Measurements from ENCODE around the gene PLCL1. TPM values are rescaled to one million over a fixed set of nuclear protein-coding genes. Genes with fewer than 3 reads are reported as not detected.

The PLCL1 gene
- total RNA-seq, 1 donor from 2014 or later, result 13.6 TPM

- no peaks in the 10 kb centered on the region for H3K9me3 Mint-ChIP-seq (ENCODE audit: unreplicated experiment)
- no peaks in the 10 kb centered on the region for H3K36me3 Mint-ChIP-seq (ENCODE audit: low read depth, unreplicated experiment)
- no peak for DNase-seq (ENCODE audit: low spot score)
- H3K4me3 Mint-ChIP-seq (ENCODE audit: unreplicated experiment), result no peak overlapping the region
- TF ChIP-seq, protein P1, sequence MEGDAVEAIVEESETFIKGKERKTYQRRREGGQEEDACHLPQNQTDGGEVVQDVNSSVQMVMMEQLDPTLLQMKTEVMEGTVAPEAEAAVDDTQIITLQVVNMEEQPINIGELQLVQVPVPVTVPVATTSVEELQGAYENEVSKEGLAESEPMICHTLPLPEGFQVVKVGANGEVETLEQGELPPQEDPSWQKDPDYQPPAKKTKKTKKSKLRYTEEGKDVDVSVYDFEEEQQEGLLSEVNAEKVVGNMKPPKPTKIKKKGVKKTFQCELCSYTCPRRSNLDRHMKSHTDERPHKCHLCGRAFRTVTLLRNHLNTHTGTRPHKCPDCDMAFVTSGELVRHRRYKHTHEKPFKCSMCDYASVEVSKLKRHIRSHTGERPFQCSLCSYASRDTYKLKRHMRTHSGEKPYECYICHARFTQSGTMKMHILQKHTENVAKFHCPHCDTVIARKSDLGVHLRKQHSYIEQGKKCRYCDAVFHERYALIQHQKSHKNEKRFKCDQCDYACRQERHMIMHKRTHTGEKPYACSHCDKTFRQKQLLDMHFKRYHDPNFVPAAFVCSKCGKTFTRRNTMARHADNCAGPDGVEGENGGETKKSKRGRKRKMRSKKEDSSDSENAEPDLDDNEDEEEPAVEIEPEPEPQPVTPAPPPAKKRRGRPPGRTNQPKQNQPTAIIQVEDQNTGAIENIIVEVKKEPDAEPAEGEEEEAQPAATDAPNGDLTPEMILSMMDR (IDR thresholded peaks at IDR 0.05; ENCODE audit: unreplicated experiment), result no peak
- no peak overlapping the region for H3K27ac Mint-ChIP-seq (ENCODE audit: unreplicated experiment)
- no peaks in the 10 kb centered on the region for H3K4me1 Mint-ChIP-seq (ENCODE audit: unreplicated experiment)
- no peaks in the 10 kb centered on the region for H3K27me3 Mint-ChIP-seq (ENCODE audit: unreplicated experiment)
These were observed 268.3 kb downstream of the PLCL1 start for GRCh38 chr2:198072655-198073054.

DNA sequence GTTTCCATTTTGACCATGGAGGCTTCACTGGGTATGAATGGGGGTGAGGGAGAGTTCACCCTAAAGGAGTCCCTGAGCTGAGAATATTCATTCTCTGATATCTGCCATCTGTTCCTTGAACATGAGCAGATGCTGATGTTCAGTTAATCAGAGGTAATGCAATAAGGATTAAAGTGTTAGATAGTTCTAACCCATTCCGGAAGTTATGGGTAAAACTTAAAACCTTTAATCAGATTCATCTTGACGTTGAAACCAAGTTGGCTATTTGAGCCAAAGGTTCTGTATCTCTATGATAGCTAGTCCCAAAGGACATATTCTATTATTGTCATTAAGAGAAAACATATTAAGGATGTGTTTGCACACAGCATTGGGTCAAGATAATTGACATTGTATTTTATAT lies 268.9 kb downstream of the PLCL1 start:
- Mint-ChIP-seq H3K27ac (ENCODE audit: unreplicated experiment) (no peak overlapping the region), H3K4me3 (ENCODE audit: unreplicated experiment) (no peak overlapping the region), H3K9me3 (ENCODE audit: unreplicated experiment) (no peaks in the 10 kb centered on the region), H3K4me1 (ENCODE audit: unreplicated experiment) (no peaks in the 10 kb centered on the region), H3K27me3 (ENCODE audit: unreplicated experiment) (no peaks in the 10 kb centered on the region), H3K36me3 (ENCODE audit: low read depth, unreplicated experiment) (no peaks in the 10 kb centered on the region)
- DNase-seq (ENCODE audit: low spot score), result no peak
- TF ChIP-seq, protein P1 (IDR thresholded peaks at IDR 0.05; ENCODE audit: unreplicated experiment), result no peak

DNA sequence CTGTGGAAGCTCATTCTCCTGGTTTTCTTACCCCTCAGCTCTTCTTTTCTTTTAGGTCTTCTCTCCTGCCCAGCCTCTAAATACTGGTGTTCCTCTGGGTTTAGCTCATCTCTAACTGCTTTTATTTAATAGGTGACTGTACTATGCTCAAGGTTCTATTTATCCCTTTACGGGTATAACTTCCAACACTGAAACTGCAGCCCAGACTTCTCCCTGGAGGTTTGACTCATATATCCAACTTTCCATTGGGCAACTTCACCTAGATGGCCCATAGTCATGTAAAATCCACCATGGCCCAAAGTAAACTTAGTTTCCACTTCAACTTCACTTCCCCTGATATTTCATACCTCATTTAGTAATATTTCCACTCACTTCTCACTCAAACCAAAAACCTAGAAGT lies 273.1 kb downstream of the PLCL1 start:
- Mint-ChIP-seq H3K9me3 (ENCODE audit: unreplicated experiment) (no peaks in the 10 kb centered on the region), H3K27ac (ENCODE audit: unreplicated experiment) (no peak overlapping the region), H3K4me3 (ENCODE audit: unreplicated experiment) (no peak overlapping the region), H3K4me1 (ENCODE audit: unreplicated experiment) (no peaks in the 10 kb centered on the region), H3K27me3 (ENCODE audit: unreplicated experiment) (no peaks in the 10 kb centered on the region), H3K36me3 (ENCODE audit: low read depth, unreplicated experiment) (no peaks in the 10 kb centered on the region)
- TF ChIP-seq, protein P1 (IDR thresholded peaks at IDR 0.05; ENCODE audit: unreplicated experiment), result no peak
- DNase-seq (ENCODE audit: low spot score), result no peak

DNA sequence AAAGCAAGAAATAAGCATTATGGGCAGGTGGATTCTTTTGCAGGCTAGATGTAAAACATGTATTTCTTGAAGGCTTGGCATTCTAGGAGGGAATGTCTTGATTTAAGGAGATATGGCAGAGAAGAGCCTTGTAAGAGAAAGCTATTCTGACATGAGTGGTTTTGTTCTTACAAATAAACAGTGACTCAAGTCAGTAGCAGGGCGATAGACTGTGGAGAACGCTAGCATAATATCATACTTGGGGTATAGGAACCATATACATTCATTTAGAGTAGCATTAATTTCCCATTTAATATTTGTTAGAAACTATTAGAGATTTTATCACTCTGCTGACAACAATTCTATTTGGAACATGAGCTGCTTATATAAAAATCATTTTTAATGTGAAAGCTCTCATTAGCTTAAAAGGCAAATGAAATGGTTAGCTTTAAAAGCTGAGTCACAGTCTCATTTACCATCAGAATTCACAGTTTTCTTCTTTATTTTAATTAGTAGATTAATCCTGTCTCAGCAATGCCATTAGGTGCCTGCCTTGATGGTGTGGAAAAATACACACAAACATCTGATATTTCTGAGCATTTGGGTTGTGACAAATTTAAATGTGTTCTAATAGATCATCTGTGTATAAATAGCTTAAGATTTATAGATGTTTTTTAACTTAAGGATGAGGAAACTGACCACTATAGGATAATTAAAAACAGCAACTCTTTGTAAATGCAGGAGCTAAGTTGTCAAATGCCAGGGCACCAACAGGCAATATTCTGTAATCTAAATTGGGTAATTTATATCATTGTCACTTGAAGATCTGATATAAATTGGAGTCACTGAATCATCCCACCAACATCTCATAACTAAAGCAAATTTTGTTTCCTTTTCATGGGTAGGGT lies 276.7 kb downstream of the PLCL1 start:
- Mint-ChIP-seq H3K4me3 (ENCODE audit: unreplicated experiment) (no peak overlapping the region), H3K27me3 (ENCODE audit: unreplicated experiment) (no peaks in the 10 kb centered on the region), H3K4me1 (ENCODE audit: unreplicated experiment) (no peaks in the 10 kb centered on the region), H3K36me3 (ENCODE audit: low read depth, unreplicated experiment) (peaks cover 13% of the 10 kb centered on the region), H3K27ac (ENCODE audit: unreplicated experiment) (no peak overlapping the region), H3K9me3 (ENCODE audit: unreplicated experiment) (no peaks in the 10 kb centered on the region)
- DNase-seq (ENCODE audit: low spot score), result no peak
- TF ChIP-seq, protein P1 (IDR thresholded peaks at IDR 0.05; ENCODE audit: unreplicated experiment), result no peak

GRCh38 chr2:198084156-198084555 lies 279.8 kb downstream of the PLCL1 start:
- H3K4me3 Mint-ChIP-seq (ENCODE audit: unreplicated experiment), result peak overlapping the region; percentile 0
- peaks cover 13% of the 10 kb centered on the region for H3K36me3 Mint-ChIP-seq (ENCODE audit: low read depth, unreplicated experiment)
- DNase-seq (ENCODE audit: low spot score), result no peak
- TF ChIP-seq, protein P1 (IDR thresholded peaks at IDR 0.05; ENCODE audit: unreplicated experiment), result no peak
- H3K9me3 Mint-ChIP-seq (ENCODE audit: unreplicated experiment), result no peaks in the 10 kb centered on the region
- H3K4me1 Mint-ChIP-seq (ENCODE audit: unreplicated experiment), result no peaks in the 10 kb centered on the region
- no peak overlapping the region for H3K27ac Mint-ChIP-seq (ENCODE audit: unreplicated experiment)
- no peaks in the 10 kb centered on the region for H3K27me3 Mint-ChIP-seq (ENCODE audit: unreplicated experiment)
